Retinal pigment epithelial cell (primary cell): Measurements from ENCODE around the gene CDH8.

ENCODE experiments used
- DNase-seq: peaks from one replicate; pipeline ENCODE4 v3.0.0-alpha.2; 2010; ENCODE audit warnings: low read depth
- H3K4me3 ChIP-seq: 2 replicates; pipeline ENCODE4 v1.5.1; 2011; ENCODE audit warnings: mild to moderate bottlenecking, low read length, control low read depth, moderate library complexity
- CTCF ChIP-seq: conservative IDR thresholded peaks from 2 replicates; pipeline ENCODE4 v1.5.1; 2011; ENCODE audit warnings: low read depth, low read length, control low read depth, inconsistent platforms

CDH8 gene

GRCh38 chr16:61676740-61677139 is 359.5 kb downstream of the CDH8 start:
- DNase-seq, result no peak
- H3K4me3 ChIP-seq, result no peak overlapping the region
- no peak for TF ChIP-seq CTCF

GRCh38 chr16:61671161-61671560 is 365.1 kb downstream of the CDH8 start:
- TF ChIP-seq CTCF, result no peak
- DNase-seq, result no peak
- no peak overlapping the region for H3K4me3 ChIP-seq

GRCh38 chr16:61665512-61665911 is 370.7 kb downstream of the CDH8 start:
- TF ChIP-seq CTCF, result no peak
- no peak for DNase-seq
- no peak overlapping the region for H3K4me3 ChIP-seq

DNA sequence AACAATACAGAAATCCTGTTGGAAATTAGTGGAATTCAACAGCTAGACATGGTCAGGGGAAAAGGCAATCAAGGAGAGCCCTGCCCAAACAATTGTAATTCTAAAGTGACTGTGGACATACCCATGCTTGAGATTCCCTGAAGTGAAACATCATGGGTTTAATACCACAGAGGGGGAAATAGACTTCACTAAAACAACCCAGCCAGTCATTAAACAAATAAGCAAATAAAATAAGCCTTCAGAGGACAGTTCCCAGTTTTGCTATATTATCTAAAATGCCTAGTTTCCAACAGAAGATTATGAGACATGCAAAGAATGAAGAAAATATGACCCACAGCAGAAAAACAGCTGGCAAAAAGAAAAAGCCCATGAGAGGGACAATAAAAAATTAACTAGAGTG is 376.3 kb downstream of the CDH8 start:
- no peak overlapping the region for H3K4me3 ChIP-seq
- TF ChIP-seq CTCF, result no peak
- DNase-seq, result no peak

DNA sequence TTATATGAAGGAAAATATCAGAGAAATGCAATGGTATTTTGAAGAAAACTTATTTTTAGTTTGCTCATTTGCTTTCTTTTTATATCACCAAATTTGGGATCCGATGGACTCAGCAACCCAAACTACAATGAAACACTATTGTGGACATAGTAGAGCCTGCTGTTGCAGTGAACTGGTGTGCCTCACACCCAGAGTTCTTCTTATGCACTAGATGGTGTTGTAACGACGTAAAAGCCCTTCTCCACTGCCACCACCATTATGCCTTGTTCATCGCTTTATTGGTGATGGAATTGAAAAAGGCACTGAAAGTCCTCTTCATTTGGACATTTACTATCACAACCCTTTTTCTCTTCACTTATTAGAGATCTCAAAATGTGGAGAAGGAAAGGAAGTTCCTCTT is 381.3 kb downstream of the CDH8 start:
- DNase-seq, result no peak
- H3K4me3 ChIP-seq, result no peak overlapping the region
- TF ChIP-seq CTCF, result no peak

DNA sequence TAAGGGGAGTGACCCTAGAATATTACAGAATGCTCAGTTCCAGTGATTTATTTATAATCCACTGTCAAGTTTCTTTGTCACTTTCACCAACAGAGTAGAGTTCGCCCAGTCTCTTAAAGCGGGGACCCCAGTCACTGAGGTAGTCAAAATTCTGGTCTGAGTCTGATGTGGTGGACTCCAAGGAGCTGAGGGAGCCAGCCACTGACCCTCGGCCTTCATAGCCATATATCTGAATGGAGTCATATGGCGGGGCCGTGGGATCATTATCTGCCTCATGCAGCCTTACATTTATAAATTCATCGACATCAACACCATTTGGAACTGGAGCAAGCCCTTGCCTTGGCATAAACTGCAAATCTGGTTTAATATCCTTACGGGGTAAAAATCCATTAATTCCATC is 382.7 kb downstream of the CDH8 start:
- H3K4me3 ChIP-seq, result no peak overlapping the region
- no peak for TF ChIP-seq CTCF
- no peak for DNase-seq

GRCh38 chr16:61645561-61645960 is 390.7 kb downstream of the CDH8 start:
- no peak for TF ChIP-seq CTCF
- H3K4me3 ChIP-seq, result no peak overlapping the region
- no peak for DNase-seq
